Body of pancreas (tissue), 4 donors: ENCODE measurements around the gene MAB21L3.

Experiments used
- CTCF ChIP-seq, 7 experiments: fragments of 450-650 bp in 4 of 7; fragments of 200-600 bp in 3 of 7; sonication (generic) in 3 of 7; IDR thresholded peaks; one replicate each; pipeline ENCODE4 v1.5.1; 2016 to 2019; ENCODE audit warnings: antibody characterized with exemption in 7 of 7
- POLR2A ChIP-seq, 3 donors: fragments of 450-650 bp; IDR thresholded peaks; one replicate each; pipeline ENCODE4 v1.6.1; 2016; ENCODE audit warnings: antibody characterized with exemption in 3 of 3, mild to moderate bottlenecking in 2 of 3

- peak; percentile 86 to 97 (median 96) for TF ChIP-seq CTCF (IDR thresholded peaks at IDR 0.05)
- peak in 2 of 3 donors; percentile 37 to 43 for TF ChIP-seq POLR2A (IDR thresholded peaks at IDR 0.05)
These were observed 57.3 kb downstream of the MAB21L3 start for GRCh38 chr1:116168277-116169032.
